NCI-H2227 treated with DMSO at 0.1 percent for 48 hours (cell line): ENCODE results near the gene MAP2K5.
"Not testable (repeated sequence)": the region's sequence is repeated elsewhere in the genome, so short reads cannot be mapped to it uniquely, and the experiment has no call there.

ENCODE experiments used
- DNase-seq: peaks from one replicate; lab custom pipeline; 2025; lab: John Stamatoyannopoulos, UW

Gene MAP2K5

DNA sequence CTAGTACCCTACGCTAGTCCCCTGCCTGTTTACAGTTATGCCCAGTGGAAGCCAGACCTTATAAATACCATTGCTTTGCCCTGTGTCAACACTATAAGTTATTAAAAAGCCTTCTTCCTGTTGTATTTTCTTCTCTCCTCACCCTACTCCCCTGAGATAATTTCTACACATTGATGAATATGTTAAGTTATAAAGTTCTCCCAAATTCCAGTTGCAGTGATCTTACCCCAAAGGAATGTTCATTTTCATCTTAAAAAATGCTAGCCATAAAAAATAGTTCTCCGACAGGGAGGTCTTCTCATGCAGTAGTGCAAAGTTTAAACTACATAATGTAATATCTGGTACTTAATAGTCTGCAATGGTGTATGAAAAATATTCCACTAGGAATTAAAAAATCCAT, 58.6 kb downstream of the MAP2K5 start:
- no peak for DNase-seq

DNA sequence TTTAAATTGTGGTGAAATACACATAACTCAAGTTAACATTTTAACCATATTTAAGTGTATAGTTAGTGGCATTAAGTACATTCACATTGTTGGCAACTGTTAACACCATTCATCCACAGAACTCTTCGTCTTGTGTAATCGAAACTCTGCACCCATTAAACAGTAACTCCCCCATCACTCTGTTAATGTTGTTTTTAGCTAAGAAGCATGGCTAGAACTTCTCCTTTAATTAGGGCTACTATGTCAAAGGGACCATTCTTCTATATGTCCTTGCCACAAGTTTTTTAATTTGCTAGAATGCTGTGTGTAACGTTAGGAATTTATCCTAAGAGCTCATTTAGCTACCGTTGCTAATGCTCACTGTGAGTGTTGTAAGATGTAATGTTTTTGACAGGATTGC, 60.6 kb downstream of the MAP2K5 start:
- no peak for DNase-seq

GRCh38 chr15:67605871-67606270, 63.4 kb downstream of the MAP2K5 start:
- no peak for DNase-seq

DNA sequence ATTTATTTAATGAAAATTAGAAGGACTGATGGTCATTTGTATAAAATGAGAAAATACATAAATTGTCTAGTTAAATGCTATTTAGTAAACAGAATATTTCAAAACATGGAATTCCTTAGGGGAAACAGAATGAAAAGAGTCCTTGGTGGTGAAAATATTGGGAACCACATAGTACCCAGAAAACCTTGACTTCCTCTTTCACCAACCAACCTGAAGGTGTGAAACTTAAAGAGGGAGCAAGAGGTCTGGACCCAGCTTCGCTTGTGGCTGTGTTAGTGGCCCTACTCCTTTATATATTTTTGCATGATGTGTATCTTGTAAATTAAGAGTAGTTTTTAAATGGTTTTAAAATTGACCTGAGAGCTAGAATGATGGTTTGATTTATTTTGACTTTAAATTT, 64.2 kb downstream of the MAP2K5 start:
- no peak for DNase-seq

- DNase-seq: no peak
Observed at GRCh38 chr15:67607329-67607728, 64.8 kb downstream of the MAP2K5 start.

GRCh38 chr15:67607959-67608637, 65.6 kb downstream of the MAP2K5 start:
- no peak for DNase-seq

- DNase-seq: no peak
Observed at GRCh38 chr15:67608638-67608959, 66.1 kb downstream of the MAP2K5 start.

- DNase-seq: no peak
Observed at GRCh38 chr15:67611370-67612369, 69.2 kb downstream of the MAP2K5 start.

GRCh38 chr15:67613211-67613610, 70.7 kb downstream of the MAP2K5 start:
- DNase-seq: no peak

- no peak for DNase-seq
Observed at GRCh38 chr15:67613708-67614107, 71.2 kb downstream of the MAP2K5 start.

GRCh38 chr15:67615131-67615534, 72.6 kb downstream of the MAP2K5 start:
- not testable (repeated sequence) for DNase-seq

DNA sequence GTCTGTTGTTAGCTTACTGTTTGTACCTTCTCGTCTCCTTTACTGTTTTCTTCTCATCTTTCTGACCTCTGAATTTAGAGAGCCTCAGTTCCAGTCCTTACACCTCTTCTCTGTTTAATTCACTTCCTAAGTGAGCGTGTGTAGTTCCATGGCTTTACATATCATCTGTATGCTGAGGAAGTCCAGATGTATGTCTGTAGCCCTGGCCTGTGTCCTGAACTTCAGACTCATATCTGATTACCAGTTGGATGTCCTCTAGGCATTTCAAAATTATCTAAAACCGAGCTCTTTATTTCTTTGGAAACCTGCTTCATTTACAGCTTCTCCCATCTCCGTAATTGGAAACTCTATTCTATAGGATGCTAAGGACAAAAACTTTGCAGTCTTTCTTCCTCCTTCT, 75.8 kb downstream of the MAP2K5 start:
- DNase-seq: no peak

- no peak for DNase-seq
Observed at GRCh38 chr15:67622110-67622509, 79.6 kb downstream of the MAP2K5 start.

- DNase-seq: no peak
Observed at GRCh38 chr15:67632261-67632660, 89.8 kb downstream of the MAP2K5 start.

DNA sequence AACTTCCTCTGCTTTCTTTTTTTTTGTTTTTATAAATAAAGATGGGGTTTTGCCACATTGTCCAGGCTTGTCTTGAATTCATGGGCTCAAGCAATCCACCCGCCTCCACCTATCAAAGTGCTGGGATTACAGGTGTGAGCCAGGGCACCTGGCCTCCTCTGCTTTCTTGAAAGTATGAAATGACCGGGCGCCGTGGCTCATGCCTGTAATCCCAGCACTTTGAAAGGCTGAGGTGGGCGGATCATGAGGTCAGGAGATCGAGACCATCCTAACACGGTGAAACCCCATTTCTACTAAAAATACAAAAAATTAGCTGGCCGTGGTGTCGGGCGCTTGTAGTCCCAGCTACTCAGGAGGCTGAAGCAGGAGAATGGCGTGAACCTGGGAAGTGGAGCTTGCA, 93.4 kb downstream of the MAP2K5 start:
- not testable (repeated sequence) for DNase-seq

- no peak for DNase-seq
Observed at GRCh38 chr15:67639591-67639990, 97.1 kb downstream of the MAP2K5 start.

GRCh38 chr15:67641453-67641852, 99.0 kb downstream of the MAP2K5 start:
- no peak for DNase-seq

- DNase-seq: no peak
Observed at GRCh38 chr15:67646847-67647246, 104.3 kb downstream of the MAP2K5 start.

- DNase-seq: no peak
Observed at GRCh38 chr15:67652586-67652985, 110.1 kb downstream of the MAP2K5 start.

- DNase-seq: no peak
Observed at GRCh38 chr15:67660446-67660845, 117.9 kb downstream of the MAP2K5 start.

DNA sequence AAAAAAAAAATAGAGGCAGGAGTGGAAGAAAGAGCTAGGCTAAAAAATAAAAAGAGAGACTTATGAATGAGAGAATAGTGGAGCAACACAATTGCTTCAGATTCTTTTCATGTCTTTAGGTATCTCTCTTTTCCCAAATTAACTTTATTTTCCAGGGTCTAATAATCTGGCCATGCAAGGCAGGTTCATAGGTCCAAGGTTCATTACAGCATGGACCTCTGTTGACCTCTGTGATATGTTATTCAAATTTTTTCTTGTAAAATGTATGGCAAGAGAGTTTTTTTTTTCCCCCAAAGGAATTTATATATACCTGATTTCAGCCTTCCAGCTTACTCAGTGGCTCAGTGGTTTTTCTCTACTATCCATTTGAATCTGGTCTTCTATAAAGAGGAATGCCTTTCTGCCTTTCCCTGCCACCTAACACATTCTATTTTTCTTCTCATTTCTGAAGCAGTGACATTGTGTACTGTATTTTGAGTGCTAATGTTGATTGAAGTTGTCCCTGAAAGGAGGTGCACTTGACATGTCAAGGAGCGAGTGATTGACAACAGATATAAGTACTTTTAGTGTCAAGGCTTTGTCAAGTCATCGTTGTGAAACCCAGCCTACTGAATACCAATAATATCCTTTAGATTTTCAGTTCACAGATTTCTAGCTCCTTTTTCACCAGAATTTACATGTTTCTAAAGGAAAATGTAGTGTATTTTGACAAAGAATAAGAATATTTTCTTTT, 118.5 kb downstream of the MAP2K5 start:
- DNase-seq: no peak

- DNase-seq: no peak
Observed at GRCh38 chr15:67670647-67671305, 128.3 kb downstream of the MAP2K5 start.
